Neuronal stem cell (in vitro differentiated cells): ENCODE measurements around the gene LMO1.

Experiments
- DNase-seq: peaks from one replicate; pipeline ENCODE4 v3.0.0-alpha.2; 2013; ENCODE audit warnings: low spot score
- H2AFZ ChIP-seq: one replicate; pipeline ENCODE4 v1.6.1; 2013; ENCODE audit warnings: mild to moderate bottlenecking, low read length, inconsistent platforms
- H2AK5ac ChIP-seq: 2 replicates; pipeline ENCODE4 v1.6.1; 2013; ENCODE audit warnings: low read depth, mild to moderate bottlenecking, inconsistent platforms, low read length, moderate library complexity, mixed read lengths
- H2BK120ac ChIP-seq: 2 replicates; pipeline ENCODE4 v1.6.1; 2013; ENCODE audit warnings: low read depth, mild to moderate bottlenecking, inconsistent platforms, low read length, moderate library complexity, mixed read lengths
- H2BK12ac ChIP-seq: one replicate; pipeline ENCODE4 v1.6.1; 2013; ENCODE audit warnings: low read length, inconsistent platforms
- H2BK15ac ChIP-seq: 2 replicates; pipeline ENCODE4 v1.6.1; 2013; ENCODE audit warnings: mild to moderate bottlenecking, low read length, inconsistent platforms, mixed read lengths
- H2BK5ac ChIP-seq: one replicate; pipeline ENCODE4 v1.6.1; 2013; ENCODE audit warnings: inconsistent platforms, mild to moderate bottlenecking, low read length, moderate library complexity
- H3K14ac ChIP-seq: one replicate; pipeline ENCODE4 v1.6.1; 2013; ENCODE audit warnings: low read length, inconsistent platforms
- H3K18ac ChIP-seq: 2 replicates; pipeline ENCODE4 v1.6.1; 2013; ENCODE audit warnings: low read length, inconsistent platforms
- H3K23ac ChIP-seq: 2 replicates; pipeline ENCODE4 v1.6.1; 2013; ENCODE audit warnings: low read depth, mild to moderate bottlenecking, mixed read lengths, low read length, inconsistent platforms; ENCODE audit not compliant: poor library complexity
- H3K27ac ChIP-seq: replicated peaks from 3 replicates; pipeline ENCODE4 v1.5.1; 2013; ENCODE audit warnings: low read length, inconsistent platforms
- H3K27me3 ChIP-seq, 3 experiments: 2 replicates each; pipeline ENCODE4 v1.6.1; 2013; ENCODE audit warnings: low read length in 3 of 3, mild to moderate bottlenecking in 2 of 3, inconsistent platforms in 1 of 3, low read depth in 1 of 3, mixed read lengths in 1 of 3, moderate library complexity in 1 of 3; ENCODE audit not compliant: control insufficient read depth in 3 of 3, insufficient read depth in 3 of 3
- H3K36me3 ChIP-seq, 2 donors: replicated peaks in 1 of 2; 2 replicates each; pipeline ENCODE4 v1.6.1; 2013; ENCODE audit warnings: low read length in 2 of 2; ENCODE audit not compliant: control insufficient read depth in 2 of 2, insufficient read depth in 2 of 2
- H3K4ac ChIP-seq: 2 replicates; pipeline ENCODE4 v1.6.1; 2013; ENCODE audit warnings: inconsistent platforms, mild to moderate bottlenecking, low read length, moderate library complexity
- H3K4me1 ChIP-seq, 2 donors: 1 replicate in 1 of 2; 2 replicates in 1 of 2; pipeline ENCODE4 v1.6.1; 2013; ENCODE audit warnings: low read length in 2 of 2, low read depth in 1 of 2; ENCODE audit not compliant: control insufficient read depth in 2 of 2, insufficient read depth in 1 of 2
- H3K4me2 ChIP-seq: one replicate; pipeline ENCODE4 v1.6.1; 2013; ENCODE audit warnings: mild to moderate bottlenecking, low read length, inconsistent platforms; ENCODE audit not compliant: insufficient read depth, poor library complexity, severe bottlenecking
- H3K4me3 ChIP-seq, 2 donors: 2 replicates each; pipeline ENCODE4 v1.5.1; 2013; ENCODE audit warnings: low read length in 2 of 2, mild to moderate bottlenecking in 2 of 2, inconsistent platforms in 1 of 2, moderate library complexity in 1 of 2
- H3K79me1 ChIP-seq: one replicate; pipeline ENCODE4 v1.6.1; 2013; ENCODE audit warnings: low read depth, mild to moderate bottlenecking, inconsistent platforms, low read length, moderate library complexity
- H3K9ac ChIP-seq: one replicate; pipeline ENCODE4 v1.6.1; 2013; ENCODE audit warnings: mild to moderate bottlenecking, low read depth, low read length, inconsistent platforms; ENCODE audit not compliant: poor library complexity
- H3K9me3 ChIP-seq, 2 donors: replicated peaks in 1 of 2; 2 replicates each; pipeline versions ENCODE3 to v1.6.1; 2013; ENCODE audit warnings: low read length in 2 of 2, mild to moderate bottlenecking in 2 of 2, inconsistent platforms in 1 of 2, low read depth in 1 of 2, mixed read lengths in 1 of 2, moderate library complexity in 1 of 2; ENCODE audit not compliant: control insufficient read depth in 2 of 2, insufficient read depth in 1 of 2
- H4K8ac ChIP-seq: one replicate; pipeline ENCODE4 v1.6.1; 2013; ENCODE audit warnings: low read depth, mild to moderate bottlenecking, inconsistent platforms, low read length, moderate library complexity
- H4K91ac ChIP-seq: one replicate; pipeline ENCODE4 v1.6.1; 2013; ENCODE audit warnings: low read length, low read depth, mild to moderate bottlenecking, inconsistent platforms; ENCODE audit not compliant: poor library complexity
- WGBS, 2 donors: extraction: QIAGEN DNeasy Blood & Tissue Kit; methylation state at CpG; one replicate each; pipeline ENCODE4 v1.1.7; 2013; ENCODE audit warnings: missing lambda C conversion rate in 2 of 2, mixed read lengths in 1 of 2; ENCODE audit not compliant: insufficient read length in 2 of 2, insufficient replicate concordance in 1 of 2; ENCODE audit errors: extremely low coverage in 2 of 2; 5-methylcytosine and 5-hydroxymethylcytosine counted together

LMO1 gene

DNA sequence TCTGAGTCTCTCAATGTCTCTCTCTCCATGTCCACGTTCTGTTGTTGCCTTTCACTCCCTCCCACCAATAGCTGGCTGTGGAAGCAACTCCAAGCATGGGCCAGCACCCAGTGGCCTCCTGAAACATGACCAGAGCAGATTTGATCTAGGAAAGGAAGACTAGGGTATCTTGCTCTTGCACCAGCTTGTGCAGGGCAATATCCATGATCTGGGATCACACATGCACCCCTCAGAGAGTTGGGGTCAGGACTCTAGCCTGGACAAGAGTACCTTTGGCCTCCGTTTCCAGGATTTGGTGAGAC, 60.3 kb downstream of the LMO1 start:
- DNase-seq: no peak
- no peak overlapping the region for H2BK120ac ChIP-seq
- H3K4me3 ChIP-seq: no peak overlapping the region
- H3K27me3 ChIP-seq: peaks cover 0 to 8% (median 0%) of the 10 kb centered on the region in 3 experiments
- H3K36me3 ChIP-seq: no peaks in the 10 kb centered on the region
- H3K79me1 ChIP-seq: no peaks in the 10 kb centered on the region
- no peak overlapping the region for H4K91ac ChIP-seq
- H2BK5ac ChIP-seq: no peak overlapping the region
- H2AK5ac ChIP-seq: no peak overlapping the region
- peaks cover 8 to 20% of the 10 kb centered on the region in 2 donors for H3K4me1 ChIP-seq
- no peak overlapping the region for H3K23ac ChIP-seq
- H2BK12ac ChIP-seq: no peak overlapping the region
- no peak overlapping the region for H3K9ac ChIP-seq
- H3K9me3 ChIP-seq: peaks cover 0 to 3% of the 10 kb centered on the region in 2 donors
- no peak overlapping the region for H2AFZ ChIP-seq
- no CpG with 5 or more reads among the region's 2 CpGs for WGBS, 2 donors
- no peak overlapping the region for H3K27ac ChIP-seq
- no peak overlapping the region for H3K4me2 ChIP-seq
- H3K14ac ChIP-seq: no peak overlapping the region
- H4K8ac ChIP-seq: no peak overlapping the region
- no peak overlapping the region for H3K18ac ChIP-seq
- H3K4ac ChIP-seq: no peak overlapping the region
- no peak overlapping the region for H2BK15ac ChIP-seq

- Histone ChIP-seq H3K36me3 (no peaks in the 10 kb centered on the region), H2BK15ac (no peak overlapping the region), H2BK5ac (no peak overlapping the region), H2BK12ac (no peak overlapping the region), H3K4me3 (no peak overlapping the region), H3K27me3 (peaks cover 0 to 8% (median 0%) of the 10 kb centered on the region in 3 experiments), H3K27ac (no peak overlapping the region), H3K79me1 (no peaks in the 10 kb centered on the region), H3K18ac (peak overlapping the region; percentile 42), H3K4ac (no peak overlapping the region), H4K8ac (no peak overlapping the region), H3K14ac (no peak overlapping the region), H3K9me3 (peaks cover 0 to 3% of the 10 kb centered on the region in 2 donors), H3K9ac (no peak overlapping the region), H3K4me1 (peaks cover 8 to 19% of the 10 kb centered on the region in 2 donors), H2AK5ac (no peak overlapping the region), H3K4me2 (no peak overlapping the region), H3K23ac (no peak overlapping the region), H2BK120ac (no peak overlapping the region), H2AFZ (no peak overlapping the region), H4K91ac (no peak overlapping the region)
- no CpG with 5 or more reads among the region's 11 CpGs for WGBS, 2 donors
- DNase-seq: no peak
Measured at GRCh38 chr11:8202516-8203413, 60.9 kb downstream of the LMO1 start.

- Histone ChIP-seq H3K18ac (no peak overlapping the region), H3K4me1 (peaks cover 5 to 10% of the 10 kb centered on the region in 2 donors), H2BK12ac (no peak overlapping the region), H3K14ac (no peak overlapping the region), H3K27me3 (peaks cover 0 to 9% (median 0%) of the 10 kb centered on the region in 3 experiments), H3K79me1 (no peaks in the 10 kb centered on the region), H2BK5ac (no peak overlapping the region), H2BK120ac (no peak overlapping the region), H2BK15ac (no peak overlapping the region), H3K4me2 (no peak overlapping the region), H3K4ac (no peak overlapping the region), H3K36me3 (no peaks in the 10 kb centered on the region), H3K23ac (no peak overlapping the region), H4K91ac (no peak overlapping the region), H3K9ac (no peak overlapping the region), H2AK5ac (no peak overlapping the region), H2AFZ (no peak overlapping the region), H3K27ac (no peak overlapping the region), H4K8ac (no peak overlapping the region), H3K4me3 (no peak overlapping the region), H3K9me3 (peaks cover 0 to 3% of the 10 kb centered on the region in 2 donors)
- WGBS, 2 donors: no CpG with 5 or more reads among the region's 4 CpGs
- no peak for DNase-seq
Measured at GRCh38 chr11:8201644-8202365, 61.9 kb downstream of the LMO1 start.

DNA sequence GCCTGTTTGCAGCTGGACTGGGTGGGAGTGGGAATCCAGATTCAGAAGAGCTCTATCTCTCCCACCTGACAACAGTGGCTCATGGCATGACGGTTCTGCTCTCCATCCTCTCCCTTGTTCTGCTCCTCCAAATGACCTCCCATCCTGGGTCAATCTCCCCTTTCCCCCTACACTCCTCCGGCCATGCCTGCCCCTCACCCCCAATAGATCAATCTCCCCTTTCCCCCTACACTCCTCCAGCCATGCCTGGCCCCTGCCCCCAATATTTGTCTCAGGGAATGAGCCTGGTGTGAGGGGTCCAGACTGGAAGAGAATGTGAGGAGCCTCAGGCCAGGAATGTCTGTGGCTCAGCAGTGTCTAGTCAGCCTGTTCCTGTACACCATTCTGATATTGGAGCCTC, 64.0 kb downstream of the LMO1 start:
- no peak overlapping the region for H2BK5ac ChIP-seq
- peaks cover 0 to 1% of the 10 kb centered on the region in 2 donors for H3K4me1 ChIP-seq

More for the DNA sequence above, 64.0 kb downstream of the LMO1 start:
- Histone ChIP-seq H3K14ac (no peak overlapping the region), H4K8ac (no peak overlapping the region), H2BK12ac (no peak overlapping the region), H2AFZ (no peak overlapping the region), H3K23ac (no peak overlapping the region), H3K4ac (no peak overlapping the region), H3K27ac (no peak overlapping the region), H3K9me3 (peaks cover 0 to 1% of the 10 kb centered on the region in 2 donors), H3K4me2 (no peak overlapping the region), H4K91ac (no peak overlapping the region), H3K27me3 (peaks cover 0 to 13% (median 1%) of the 10 kb centered on the region in 3 experiments), H3K4me3 (no peak overlapping the region), H3K18ac (peak overlapping the region; percentile 49), H3K79me1 (no peaks in the 10 kb centered on the region), H2BK120ac (no peak overlapping the region), H3K36me3 (no peaks in the 10 kb centered on the region), H2BK15ac (no peak overlapping the region), H2AK5ac (no peak overlapping the region), H3K9ac (peak overlapping the region; percentile 73)
- DNase-seq: no peak
- WGBS, 2 donors: no CpG with 5 or more reads among the region's 2 CpGs
